A549 treated with AZD2906 at 1 μM for 4 hours (cell line): ENCODE measurements around the gene FBXW2. TPM values are rescaled to one million over a fixed set of nuclear protein-coding genes. Genes with fewer than 3 reads are reported as not detected.

Source experiments
- total RNA-seq: library from RNA; stranded (reverse); fragments of 200-300 nt; extraction: Qiagen RNA extraction; gene quantifications from 5 replicates; pipeline ENCODE4 v1.2.3, GENCODE V29; 2022

FBXW2 gene, protein sequence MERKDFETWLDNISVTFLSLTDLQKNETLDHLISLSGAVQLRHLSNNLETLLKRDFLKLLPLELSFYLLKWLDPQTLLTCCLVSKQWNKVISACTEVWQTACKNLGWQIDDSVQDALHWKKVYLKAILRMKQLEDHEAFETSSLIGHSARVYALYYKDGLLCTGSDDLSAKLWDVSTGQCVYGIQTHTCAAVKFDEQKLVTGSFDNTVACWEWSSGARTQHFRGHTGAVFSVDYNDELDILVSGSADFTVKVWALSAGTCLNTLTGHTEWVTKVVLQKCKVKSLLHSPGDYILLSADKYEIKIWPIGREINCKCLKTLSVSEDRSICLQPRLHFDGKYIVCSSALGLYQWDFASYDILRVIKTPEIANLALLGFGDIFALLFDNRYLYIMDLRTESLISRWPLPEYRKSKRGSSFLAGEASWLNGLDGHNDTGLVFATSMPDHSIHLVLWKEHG
- total RNA-seq = 33.9 to 40.2 TPM (median 37.4 TPM) in 5 replicates

GRCh38 chr9:120792898-120793765, at the start of gene FBXW2:
FBXW2 (minus strand) TSS chr9:120793416; CDS start chr9:120788258, 5,158 bp downstream.

DNA sequence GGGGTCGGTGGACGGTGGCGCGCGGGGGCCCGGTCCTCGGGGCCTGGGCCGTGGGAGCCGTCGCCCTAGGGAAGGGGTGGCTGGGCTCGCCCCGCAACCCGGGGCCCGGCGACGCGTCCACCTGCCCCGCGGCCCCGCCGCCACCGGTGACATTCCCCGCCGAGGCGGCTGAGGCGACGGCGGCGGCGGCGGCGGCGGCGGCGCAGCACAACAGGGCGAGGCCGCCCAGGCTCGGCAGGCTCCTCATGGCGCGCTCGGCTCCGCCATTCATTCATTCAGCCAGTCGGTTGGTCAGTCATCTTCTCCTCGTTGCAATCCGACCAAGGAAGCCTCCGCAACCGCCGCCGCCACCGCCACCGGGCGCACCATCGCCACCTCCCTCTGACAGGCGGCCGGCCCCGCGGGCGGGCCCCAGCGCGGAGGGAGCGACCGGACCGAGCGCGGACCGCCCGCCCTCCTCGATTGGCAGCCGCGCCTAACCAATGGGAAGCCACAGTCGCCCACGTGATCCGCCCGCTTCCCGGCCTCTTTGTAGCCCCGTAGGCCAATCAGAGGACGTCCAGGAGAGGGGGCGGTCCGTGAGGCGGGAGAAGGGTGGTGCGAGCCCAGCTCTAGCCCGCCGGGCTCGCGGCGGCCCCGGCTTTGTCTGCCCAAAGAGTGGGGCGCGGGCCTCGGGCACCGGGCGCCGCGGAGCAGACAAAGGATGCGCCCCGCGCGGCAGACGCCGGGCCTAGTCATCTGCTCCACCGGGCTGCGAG, 78.9 kb downstream of the FBXW2 start, which contains the start of gene MEGF9:
TSS of gene MEGF9 (minus strand) at position 383 of the 758 bp plus-strand sequence. CDS start at position 271, 112 bp downstream.

Other genes starting within 250 kb of the FBXW2 start
- gene CDK5RAP2, start 213.2 kb downstream of the FBXW2 start, total RNA-seq = 24.6 to 28.6 TPM (median 27.2 TPM) in 5 replicates
- gene MEGF9, start 78.9 kb downstream of the FBXW2 start, total RNA-seq = 16.3 to 22.1 TPM (median 18.9 TPM) in 5 replicates
- 26.2 to 38.5 TPM (median 26.4 TPM) in 5 replicates for gene PSMD5, start 49.5 kb upstream of the FBXW2 start, total RNA-seq
- gene PHF19, start 83.8 kb upstream of the FBXW2 start, total RNA-seq = 89.0 to 135 TPM (median 124 TPM) in 5 replicates
- 1.6 to 2.3 TPM (median 1.9 TPM) in 5 replicates for gene TRAF1, start 133.4 kb upstream of the FBXW2 start, total RNA-seq